Activated T-cell treated with anti-CD3 and anti-CD28 coated beads, Interleukin-2, amount 50 U/mL, for 1 hour (primary cell): ENCODE measurements around the gene PPARD.
A peak's percentile ranks its signal among the peaks of the same experiment; 100 is the strongest.
"Not testable (repeated sequence)": the region's sequence is repeated elsewhere in the genome, so short reads cannot be mapped to it uniquely, and the experiment has no call there.

Experiments used
- DNase-seq: peaks from one replicate; pipeline ENCODE4 v3.0.0-alpha.2; 2020

The PPARD gene

DNA sequence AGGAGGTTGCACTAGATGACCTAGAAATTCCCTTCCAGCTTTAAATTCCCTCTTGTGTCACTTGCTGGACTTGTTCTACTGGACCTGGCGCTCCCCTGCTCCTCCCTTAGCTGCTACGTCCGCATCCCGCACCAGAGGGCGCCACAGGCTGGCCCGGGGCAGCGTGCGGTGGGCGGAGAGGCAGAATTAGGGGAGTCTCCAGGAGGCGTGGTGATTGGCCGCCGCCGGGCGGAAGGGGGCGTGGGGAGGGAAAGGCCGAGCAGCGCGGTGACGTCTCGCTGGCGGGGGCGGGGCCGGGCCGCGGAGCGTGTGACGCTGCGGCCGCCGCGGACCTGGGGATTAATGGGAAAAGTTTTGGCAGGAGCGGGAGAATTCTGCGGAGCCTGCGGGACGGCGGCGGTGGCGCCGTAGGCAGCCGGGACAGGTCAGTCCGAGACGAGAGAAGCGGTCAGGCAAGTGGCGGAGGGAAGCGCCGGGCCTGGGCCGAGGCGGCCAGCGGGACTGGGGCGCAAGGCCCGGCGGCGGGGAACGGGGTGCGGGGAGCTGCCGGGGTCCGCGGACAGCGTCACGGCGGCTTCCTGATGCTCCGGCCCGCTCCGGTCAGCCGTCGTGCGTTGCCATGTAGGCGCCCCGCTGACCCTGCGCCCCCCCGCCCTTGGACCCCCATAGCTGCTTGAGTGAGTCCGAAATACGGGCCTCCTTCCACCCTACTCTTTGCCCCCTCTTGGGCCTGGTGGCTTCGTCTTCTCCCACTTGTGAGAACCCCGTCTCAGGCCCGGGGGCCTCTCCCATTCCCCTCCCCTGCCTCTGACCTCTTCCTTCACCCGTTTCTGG lies at the start of gene PPARD:
TSS of gene PPARD (plus strand) at position 301 of the 834 bp plus-strand sequence. CDS start 68,530 bp downstream, outside the sequence.
- peak; percentile 99 for DNase-seq

DNA sequence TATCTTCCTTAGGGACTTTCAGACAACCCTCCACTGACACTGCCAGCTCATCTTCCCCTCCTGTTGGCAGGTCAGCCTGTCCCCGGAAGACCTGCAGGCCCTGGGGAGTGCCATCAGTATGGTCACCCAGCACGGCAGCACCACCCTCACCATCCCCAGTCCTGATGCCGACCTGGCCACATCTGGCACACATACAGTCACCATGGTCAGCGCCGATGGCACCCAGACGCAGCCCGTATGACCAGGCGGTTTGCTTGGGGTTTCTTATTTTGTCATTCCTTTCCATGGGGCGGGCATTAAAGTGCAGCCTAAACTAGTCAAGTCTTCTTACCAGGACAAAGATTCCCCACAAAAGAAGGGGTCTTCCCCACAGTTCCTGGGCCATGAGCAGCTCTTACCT lies 48.7 kb upstream of the PPARD start:
- no peak for DNase-seq

DNA sequence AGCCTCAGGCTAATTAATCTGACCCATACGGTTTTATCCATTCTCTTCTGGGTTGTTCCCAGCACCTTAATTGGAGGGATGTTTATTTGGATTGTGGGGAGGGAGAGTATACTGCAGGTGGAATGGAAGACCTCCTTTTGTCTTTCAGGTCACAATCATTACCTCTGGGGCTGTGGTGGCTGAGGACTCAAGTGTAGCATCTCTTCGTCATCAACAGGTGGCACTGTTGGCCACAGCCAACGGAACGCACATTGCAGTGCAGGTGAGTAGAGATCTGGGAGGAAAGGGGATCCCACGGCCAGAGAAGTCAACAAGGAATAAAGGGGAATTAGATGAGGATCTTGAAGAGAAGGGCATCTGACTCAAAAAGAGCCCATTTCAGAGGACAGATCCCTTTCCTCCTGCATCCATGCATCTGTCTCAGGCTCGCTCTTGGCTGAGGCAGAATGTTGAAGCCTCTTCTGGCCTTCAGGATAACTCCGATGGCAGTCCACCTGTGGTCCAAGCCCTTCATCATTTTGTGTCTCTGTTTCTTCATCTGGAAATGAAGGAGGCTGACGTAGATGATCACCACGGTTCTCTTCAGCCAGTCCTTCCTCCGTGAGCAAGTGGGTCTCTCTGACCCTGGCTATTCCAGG lies 47.9 kb upstream of the PPARD start:
- peak; percentile 61 for DNase-seq

DNA sequence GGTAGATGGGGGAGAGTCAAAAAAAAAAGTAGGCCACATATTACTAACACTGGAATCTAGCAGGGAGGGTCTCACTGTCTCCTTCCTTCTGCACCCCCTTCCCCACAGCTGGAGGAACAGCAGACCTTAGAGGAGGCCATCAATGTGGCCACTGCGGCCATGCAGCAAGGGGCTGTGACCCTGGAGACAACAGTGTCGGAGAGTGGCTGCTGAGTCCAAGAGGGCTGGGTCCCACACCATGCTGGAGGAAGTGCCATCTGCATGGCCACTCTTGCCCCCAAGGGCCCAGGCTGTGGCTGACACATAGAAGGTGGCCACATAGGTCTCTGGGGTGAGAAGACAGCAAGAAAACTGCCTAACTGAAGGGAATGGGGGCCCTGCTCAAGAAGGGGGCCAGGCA lies 47.3 kb upstream of the PPARD start:
- DNase-seq = no peak

DNA sequence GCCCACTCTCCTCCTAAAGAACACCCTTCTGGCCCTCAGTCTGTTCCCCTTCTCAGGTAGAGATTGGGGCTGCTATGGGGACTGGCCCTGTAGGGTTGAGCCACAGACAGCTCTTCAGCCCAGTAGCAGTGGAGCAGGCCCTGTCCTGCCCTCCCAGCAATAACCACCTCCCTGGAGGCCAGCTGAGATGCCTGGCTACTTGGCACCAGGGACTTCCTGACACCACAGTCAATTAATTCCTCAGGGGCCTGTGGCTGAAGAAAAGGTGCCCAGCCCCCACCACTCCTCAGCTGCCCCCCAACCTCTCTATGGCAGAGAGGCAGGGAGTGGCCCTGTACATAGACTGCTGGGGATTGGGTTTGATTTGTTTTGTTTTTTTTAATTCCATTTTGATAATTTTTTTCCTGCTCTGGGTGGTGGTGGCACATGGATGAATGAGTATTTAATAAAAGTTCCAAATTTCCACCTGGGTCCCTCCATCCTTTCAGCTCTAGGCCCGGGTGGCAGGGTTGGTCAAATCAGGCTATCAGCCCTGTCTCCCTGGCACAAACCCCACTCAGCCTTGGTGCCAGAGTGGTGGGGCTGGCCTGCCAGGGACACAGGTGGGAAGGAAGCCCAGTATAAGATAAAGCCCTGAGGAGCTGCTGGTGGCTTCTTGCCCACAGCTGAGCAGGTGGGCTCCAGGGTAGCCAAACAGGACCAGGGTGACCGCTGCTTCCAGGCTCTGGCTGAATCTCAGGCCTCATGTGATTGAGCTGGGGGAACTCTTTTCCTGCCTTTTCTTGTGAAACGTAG lies 46.6 kb upstream of the PPARD start:
- no peak for DNase-seq

DNA sequence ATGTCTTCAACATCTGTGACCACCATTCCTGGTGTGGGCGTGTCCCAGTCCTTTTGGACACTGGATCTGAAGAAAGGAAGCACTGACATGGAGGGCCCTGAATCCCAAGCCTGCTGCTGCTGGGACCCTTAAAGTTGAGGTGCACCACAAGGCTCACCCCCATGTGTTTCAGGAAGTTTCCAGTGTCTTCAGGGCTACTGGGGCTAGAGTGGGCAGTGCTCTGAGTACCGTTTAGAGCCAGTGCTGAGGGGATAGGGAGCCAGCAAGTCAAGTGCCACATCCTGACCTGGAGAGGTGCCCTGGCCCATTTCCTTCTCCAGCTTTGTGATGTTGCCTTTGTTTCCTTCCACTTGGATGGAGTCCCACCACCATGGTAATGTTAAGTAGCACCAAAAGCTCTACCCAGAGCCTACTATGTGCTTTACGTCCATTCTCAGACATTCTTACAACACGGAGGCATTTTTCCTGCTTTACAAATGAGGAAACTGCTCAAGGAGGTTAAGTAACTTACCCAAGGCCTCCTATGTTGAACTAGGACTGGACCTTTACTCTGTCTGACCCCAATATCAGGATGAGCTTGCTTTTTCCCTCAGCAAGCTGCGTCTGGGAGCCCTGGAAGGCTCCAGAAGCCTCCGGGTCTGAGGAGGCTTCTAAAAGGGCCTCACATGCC lies 45.3 kb upstream of the PPARD start:
- no peak for DNase-seq

DNA sequence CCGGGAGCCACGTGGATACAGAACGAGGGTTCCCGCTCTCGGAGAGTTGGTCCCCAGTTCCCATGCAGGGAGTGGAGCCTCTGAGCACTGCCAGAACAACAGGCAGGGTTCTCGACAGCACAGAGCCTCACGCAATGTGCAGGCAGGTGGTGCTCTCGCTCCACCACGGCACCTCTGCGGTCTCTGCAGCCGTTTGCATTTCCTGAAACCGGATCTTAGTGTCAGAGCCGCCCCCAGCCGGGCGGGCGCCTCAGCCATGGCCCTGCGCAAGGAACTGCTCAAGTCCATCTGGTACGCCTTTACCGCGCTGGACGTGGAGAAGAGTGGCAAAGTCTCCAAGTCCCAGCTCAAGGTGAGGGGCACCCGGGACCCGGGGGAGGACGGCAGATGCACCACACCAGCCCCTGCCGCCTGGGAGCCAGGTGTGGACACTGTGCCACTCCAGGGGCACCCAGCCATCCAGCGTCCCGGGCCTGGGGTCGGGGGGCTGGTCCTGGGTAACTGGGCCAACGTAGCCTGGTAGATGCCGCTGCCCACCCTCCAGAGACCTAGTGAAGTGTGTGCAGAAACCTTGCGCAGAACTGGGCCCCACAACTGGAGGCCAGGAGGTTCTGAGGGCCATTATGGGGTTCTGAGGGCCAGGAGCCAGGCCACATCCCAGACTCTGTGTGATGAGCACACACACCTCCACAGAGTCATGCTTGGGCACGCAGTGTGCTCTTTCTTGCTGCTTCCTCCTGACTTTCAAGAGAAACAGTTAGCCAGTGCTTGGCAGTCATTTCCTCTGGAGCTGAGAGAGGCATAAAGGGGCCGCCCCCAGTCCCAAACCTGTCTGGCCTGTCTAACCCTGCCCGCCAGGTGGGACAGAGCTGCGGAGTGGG lies 44.5 kb upstream of the PPARD start, which contains the start of gene DEF6:
TSS of gene DEF6 (plus strand) at position 218 of the 881 bp plus-strand sequence. CDS start at position 257, 39 bp downstream.
- peak; percentile 89 for DNase-seq

DNA sequence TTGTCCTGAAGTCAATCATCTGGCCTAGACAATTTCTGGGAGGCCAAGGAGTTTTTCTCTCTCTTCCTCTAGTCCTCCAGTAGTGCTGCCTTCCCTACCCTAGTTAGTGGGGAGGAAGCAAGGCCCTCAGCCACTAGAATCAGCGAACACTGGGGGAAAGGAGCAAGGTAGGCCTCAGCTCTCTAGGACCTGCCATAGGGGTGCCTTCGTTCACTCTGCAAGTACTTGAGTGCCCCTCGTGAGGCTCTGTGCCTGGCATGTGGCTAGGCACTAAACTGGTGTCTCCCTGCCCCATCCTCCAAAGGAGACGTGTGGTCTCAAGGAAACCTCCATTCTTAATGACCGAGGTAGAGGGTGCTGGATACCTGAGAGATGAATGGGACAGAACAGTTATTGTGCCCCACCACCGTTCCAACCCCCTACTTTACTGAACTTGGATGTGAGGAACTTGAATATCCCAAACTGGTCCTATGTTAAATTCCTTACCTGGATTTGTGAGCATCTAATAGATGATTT lies 43.7 kb upstream of the PPARD start:
- peak; percentile 37 for DNase-seq

DNA sequence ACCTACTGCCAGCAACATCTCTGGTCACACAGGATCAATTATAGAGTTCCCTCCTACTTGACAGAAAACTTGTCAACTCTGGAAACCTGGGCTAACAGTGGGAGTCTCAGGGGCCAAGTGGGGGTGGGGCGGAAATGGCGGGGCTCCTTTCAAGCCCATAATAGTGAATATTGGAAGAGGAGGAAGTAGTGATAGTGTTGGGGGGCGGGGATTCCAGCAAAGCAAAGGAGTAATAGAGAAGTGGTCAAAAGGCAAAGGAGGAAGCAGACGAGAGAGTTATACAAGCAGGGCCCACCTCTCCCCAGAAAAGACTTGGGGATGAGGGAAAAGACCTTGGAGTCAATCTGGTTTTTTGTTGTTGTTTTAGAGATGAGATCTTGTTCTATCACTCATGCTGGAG lies 42.7 kb upstream of the PPARD start:
- no peak for DNase-seq

DNA sequence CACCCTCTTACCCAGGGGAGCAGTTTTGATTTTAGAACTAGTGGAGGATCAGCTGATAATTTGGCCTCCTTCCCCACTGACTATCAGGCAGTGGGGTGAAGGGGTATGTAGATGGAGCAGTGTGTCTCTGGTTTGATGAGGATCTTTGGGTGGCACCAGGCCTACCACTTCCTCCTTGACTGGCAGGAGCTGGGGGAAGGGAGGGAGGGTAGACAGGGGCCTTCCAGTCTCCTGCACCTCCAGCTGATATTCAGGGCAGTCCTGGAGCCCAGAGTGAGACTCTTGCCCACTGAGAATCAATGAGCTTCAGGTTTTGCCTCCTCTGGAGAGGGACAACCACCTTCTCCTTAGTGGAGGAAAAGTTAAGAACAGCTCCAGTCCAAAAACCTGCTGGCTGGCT lies 41.5 kb upstream of the PPARD start:
- no peak for DNase-seq

DNA sequence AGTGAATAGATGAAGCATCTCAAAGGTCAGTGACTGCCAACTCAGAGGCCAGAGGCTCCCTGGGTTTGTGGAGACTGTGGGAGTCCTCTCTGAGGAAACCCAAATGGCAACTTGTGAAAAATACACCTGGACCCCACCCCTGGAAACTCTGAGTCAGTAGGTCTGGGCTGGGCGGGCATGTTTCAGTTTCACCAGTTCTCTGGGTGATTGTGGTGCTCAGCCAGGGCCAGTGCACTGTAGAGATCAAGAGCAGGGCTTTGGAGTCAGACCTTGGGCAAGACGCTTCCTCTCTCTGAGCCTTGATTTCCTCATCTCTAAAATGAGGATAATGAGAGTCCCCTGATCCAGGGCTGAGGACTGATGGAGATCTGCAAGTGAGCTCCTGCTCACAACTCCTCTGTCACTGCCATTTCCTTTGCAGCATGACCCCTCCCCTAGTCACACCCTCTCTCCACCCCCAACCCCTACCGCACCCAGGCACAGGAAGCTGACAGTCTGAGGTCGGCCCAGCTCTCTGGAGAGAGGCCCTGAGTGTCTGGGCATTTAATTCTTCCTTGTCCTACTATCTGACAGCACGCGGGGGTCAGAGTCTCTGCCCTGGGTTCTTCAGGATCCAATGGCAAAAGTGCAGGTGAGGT lies 39.6 kb upstream of the PPARD start:
- DNase-seq = peak; percentile 84

DNA sequence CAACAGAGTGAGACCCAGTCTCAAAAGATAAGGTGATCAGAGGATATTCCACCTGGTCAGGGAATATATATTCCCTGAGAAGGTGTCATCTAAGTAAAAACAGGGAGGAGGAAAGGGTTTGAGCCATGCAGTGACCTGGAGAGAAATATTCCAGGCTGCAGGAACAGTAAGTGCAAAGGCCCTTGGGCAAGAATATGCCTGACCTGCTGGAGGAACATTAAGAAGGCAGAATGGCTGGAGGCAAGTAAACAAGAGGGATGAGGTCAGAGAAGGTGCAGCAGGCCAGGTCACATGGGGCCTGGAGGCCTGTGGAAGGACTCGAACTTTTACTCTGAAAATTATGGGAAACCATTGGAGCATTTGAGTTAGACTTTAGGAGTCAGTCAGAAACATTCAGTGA lies 38.1 kb upstream of the PPARD start:
- no peak for DNase-seq

DNA sequence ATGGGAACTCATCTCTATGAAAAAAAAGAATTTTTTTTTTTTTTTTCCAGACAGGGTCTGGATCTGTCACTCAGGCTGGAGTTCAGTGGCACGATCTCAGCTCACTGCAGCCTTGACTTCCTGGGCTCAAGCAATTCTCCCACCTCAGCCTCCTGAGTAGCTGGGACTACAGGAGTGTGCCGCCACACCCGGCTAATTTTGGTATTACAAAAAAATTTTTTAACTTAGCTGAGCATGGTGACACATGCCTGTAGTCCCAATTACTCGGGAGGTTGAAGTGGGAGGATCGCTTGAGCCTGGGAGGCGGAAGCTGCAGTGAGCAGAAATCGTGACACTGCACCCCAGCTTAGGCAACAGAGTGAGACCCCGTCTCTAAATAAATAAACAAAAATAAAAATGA lies 37.2 kb upstream of the PPARD start:
- no peak for DNase-seq

DNA sequence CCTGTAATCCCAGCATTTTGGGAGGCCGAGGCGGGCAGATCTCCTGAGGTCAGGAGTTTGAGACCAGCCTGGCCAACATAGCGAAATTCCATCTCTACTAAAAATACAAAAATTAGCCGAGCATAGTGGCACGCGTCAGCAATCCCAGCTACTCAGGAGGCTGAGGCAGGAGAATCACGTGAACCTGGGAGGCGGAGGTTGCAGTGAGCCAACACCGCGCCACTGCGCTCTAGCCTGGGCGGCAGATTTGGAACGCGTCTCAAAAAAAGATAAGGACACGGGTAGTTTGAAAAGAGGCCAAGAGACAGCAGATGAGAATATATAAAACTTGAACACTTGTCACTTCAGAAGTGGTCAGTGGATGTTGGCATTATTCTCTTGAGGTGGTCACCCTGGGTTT lies 35.2 kb upstream of the PPARD start:
- DNase-seq = not testable (repeated sequence)

DNA sequence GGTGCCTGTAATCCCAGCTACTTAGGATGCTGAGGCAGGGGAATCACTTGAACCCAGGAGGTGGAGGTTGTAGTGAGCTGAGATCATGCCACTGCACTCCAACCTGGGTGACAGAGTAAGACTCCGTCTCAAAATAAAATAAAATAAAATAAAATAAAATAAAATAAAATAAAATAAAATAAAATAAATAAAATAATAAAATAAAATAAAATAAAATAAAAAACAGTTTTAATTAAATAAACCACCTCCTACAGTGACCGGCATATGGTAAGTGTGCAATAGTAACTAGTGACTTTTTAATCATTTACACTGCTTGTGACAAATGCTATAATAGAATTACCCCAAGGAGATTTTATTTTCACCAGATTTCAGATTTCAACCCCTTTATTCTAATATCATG lies 33.8 kb upstream of the PPARD start:
- not testable (repeated sequence) for DNase-seq

DNA sequence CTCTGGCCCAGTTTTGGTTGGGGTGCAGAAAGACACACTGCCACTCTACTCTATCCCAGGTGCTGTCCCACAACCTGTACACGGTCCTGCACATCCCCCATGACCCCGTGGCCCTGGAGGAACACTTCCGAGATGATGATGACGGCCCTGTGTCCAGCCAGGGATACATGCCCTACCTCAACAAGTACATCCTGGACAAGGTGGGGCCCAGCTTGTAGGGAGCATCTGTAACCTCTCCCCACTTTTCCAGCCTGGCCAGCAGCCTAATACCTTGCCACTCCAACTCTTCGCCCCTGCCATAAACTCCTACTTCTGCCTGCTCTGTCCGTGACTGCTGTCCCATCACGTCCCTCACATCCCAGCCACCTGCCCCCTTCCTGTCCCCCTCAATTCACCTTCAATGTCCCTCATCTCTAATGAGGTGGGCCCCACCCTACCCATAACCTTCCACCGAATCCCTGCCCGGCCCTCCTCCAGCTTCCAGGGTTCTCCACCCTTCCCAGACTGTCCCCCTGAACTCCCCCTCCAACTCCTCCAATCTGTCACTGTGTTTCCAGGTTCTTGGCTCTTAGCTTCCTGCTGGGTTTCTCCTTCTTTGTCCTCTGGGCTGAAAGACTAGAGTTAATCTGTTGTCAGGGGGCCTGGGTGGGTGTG lies 32.6 kb upstream of the PPARD start:
- no peak for DNase-seq

DNA sequence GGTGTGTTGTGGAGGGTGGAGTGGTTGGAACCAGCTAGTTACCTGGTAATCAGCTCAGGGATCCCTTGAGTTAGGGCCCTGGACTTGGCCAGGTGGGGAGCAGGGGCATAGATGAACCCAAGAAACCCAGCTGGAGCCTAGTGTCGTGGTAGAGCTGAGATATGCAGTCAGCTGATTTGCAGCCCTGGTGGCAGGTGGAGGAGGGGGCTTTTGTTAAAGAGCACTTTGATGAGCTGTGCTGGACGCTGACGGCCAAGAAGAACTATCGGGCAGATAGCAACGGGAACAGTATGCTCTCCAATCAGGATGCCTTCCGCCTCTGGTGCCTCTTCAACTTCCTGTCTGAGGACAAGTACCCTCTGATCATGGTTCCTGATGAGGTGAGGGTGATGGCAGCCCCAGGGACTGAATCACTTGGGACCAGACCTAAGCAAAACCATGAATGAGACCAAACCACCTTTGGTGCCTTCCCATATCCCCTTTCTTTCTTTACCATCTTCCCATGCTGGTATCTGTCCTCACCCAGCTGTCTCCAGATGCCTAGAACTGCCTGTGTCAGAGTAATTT lies 32.0 kb upstream of the PPARD start:
- DNase-seq = no peak

DNA sequence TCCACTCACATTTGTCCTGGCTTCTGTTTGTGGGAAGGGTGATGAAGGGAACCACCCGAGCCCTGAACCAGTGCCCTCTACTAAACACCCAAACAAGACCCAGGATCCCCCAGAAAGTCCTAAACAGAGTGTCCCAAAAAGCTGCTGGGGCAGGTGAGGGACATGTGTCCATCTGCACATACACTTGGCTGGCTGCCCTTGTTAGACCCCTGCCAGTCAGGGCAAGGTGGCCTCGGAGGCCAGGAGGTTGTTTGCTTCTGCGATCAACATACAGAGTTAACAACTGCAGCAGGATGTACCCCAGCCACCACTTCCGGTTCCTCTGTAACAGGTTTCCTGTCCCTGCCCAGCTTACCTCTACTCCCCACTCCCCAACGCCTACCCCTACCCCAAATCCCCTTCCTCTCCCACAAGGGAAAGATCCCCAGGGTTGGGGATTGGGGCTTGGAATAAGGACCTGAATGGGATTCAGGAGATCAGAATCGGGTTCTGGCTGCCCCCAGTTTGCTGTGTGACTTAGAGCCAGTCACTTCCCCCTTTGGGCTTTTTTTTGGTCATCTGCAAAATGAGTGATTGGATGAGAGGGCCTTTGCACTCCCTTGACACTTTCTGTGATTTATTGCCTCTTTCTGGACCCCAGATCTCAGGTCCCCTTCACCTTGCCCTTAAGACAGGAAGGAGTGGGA lies 30.8 kb upstream of the PPARD start:
- peak; percentile 63 for DNase-seq

DNA sequence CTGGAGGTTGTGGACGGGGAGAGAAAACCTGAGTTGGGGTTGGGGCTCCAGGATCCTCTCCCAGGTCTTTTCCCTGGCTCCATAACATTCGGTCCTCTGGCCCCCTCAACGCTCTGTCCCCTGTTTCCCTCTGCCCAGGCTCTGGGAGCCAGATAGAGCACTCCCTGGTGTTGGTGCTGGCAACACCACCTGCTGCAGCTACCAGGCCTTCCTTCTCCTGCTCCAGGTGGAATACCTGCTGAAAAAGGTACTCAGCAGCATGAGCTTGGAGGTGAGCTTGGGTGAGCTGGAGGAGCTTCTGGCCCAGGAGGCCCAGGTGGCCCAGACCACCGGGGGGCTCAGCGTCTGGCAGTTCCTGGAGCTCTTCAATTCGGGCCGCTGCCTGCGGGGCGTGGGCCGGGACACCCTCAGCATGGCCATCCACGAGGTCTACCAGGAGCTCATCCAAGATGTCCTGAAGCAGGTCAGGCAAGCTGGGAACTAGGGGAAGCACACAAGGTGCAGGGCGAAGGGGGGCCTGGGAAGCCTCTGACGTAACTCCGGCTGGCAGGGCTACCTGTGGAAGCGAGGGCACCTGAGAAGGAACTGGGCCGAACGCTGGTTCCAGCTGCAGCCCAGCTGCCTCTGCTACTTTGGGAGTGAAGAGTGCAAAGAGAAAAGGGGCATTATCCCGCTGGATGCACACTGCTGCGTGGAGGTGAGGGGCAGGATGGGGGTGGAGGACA lies 30.1 kb upstream of the PPARD start:
- DNase-seq = no peak
